ENCODE data around the gene ITGA2B.

The ITGA2B gene

GRCh38 chr17:44361292-44362260 is 27.9 kb downstream of the ITGA2B start:
- in situ Hi-C loops (cut with HindIII; ENCODE audit: low pct_unique_long_range_greater_than_20kb, low sequenced_read_pairs), result no loop called here
- TF ChIP-seq JUND (IDR thresholded peaks at IDR 0.05; ENCODE audit: low read depth), result no peak
- no peak for DNase-seq (ENCODE audit: low read depth in 1 of 2, low spot score in 1 of 2)

- in situ Hi-C loops (cut with HindIII; ENCODE audit: low pct_unique_long_range_greater_than_20kb, low sequenced_read_pairs), result no loop called here
- no peak for DNase-seq (ENCODE audit: low read depth in 1 of 2, low spot score in 1 of 2)
- no peak for TF ChIP-seq JUND (IDR thresholded peaks at IDR 0.05; ENCODE audit: low read depth)
Observed at GRCh38 chr17:44360826-44361225, 28.6 kb downstream of the ITGA2B start.

GRCh38 chr17:44360144-44360533 is 29.3 kb downstream of the ITGA2B start:
- in situ Hi-C loops (cut with HindIII; ENCODE audit: low pct_unique_long_range_greater_than_20kb, low sequenced_read_pairs), result no loop called here
- DNase-seq (ENCODE audit: low read depth in 1 of 2, low spot score in 1 of 2), result no peak
- no peak for TF ChIP-seq JUND (IDR thresholded peaks at IDR 0.05; ENCODE audit: low read depth)

GRCh38 chr17:44359458-44360143 is 29.8 kb downstream of the ITGA2B start:
- no peak for DNase-seq (ENCODE audit: low read depth in 1 of 2, low spot score in 1 of 2)
- in situ Hi-C loops (cut with HindIII; ENCODE audit: low pct_unique_long_range_greater_than_20kb, low sequenced_read_pairs), result no loop called here
- no peak for TF ChIP-seq JUND (IDR thresholded peaks at IDR 0.05; ENCODE audit: low read depth)

GRCh38 chr17:44359006-44359405 is 30.4 kb downstream of the ITGA2B start:
- no peak for DNase-seq (ENCODE audit: low read depth in 1 of 2, low spot score in 1 of 2)
- TF ChIP-seq JUND (IDR thresholded peaks at IDR 0.05; ENCODE audit: low read depth), result no peak
- in situ Hi-C loops (cut with HindIII; ENCODE audit: low pct_unique_long_range_greater_than_20kb, low sequenced_read_pairs), result no loop called here

- TF ChIP-seq JUND (IDR thresholded peaks at IDR 0.05; ENCODE audit: low read depth), result no peak
- DNase-seq (ENCODE audit: low read depth in 1 of 2, low spot score in 1 of 2), result no peak
- in situ Hi-C loops (cut with HindIII; ENCODE audit: low pct_unique_long_range_greater_than_20kb, low sequenced_read_pairs), result no loop called here
Observed at GRCh38 chr17:44358066-44358465, 31.4 kb downstream of the ITGA2B start.

GRCh38 chr17:44356241-44356640 is 33.2 kb downstream of the ITGA2B start:
- in situ Hi-C loops (cut with HindIII; ENCODE audit: low pct_unique_long_range_greater_than_20kb, low sequenced_read_pairs), result no loop called here
- DNase-seq (ENCODE audit: low read depth in 1 of 2, low spot score in 1 of 2), result peak in 1 of 2 experiments; percentile 58
- TF ChIP-seq JUND (IDR thresholded peaks at IDR 0.05; ENCODE audit: low read depth), result no peak

- in situ Hi-C loops (cut with HindIII; ENCODE audit: low pct_unique_long_range_greater_than_20kb, low sequenced_read_pairs), result no loop called here
- no peak for TF ChIP-seq JUND (IDR thresholded peaks at IDR 0.05; ENCODE audit: low read depth)
- DNase-seq (ENCODE audit: low read depth in 1 of 2, low spot score in 1 of 2), result no peak
Observed at GRCh38 chr17:44355642-44356099, 33.8 kb downstream of the ITGA2B start.

- in situ Hi-C loops (cut with HindIII; ENCODE audit: low pct_unique_long_range_greater_than_20kb, low sequenced_read_pairs), result no loop called here
- no peak for DNase-seq (ENCODE audit: low read depth in 1 of 2, low spot score in 1 of 2)
- no peak for TF ChIP-seq JUND (IDR thresholded peaks at IDR 0.05; ENCODE audit: low read depth)
Observed at GRCh38 chr17:44354582-44355561, 34.6 kb downstream of the ITGA2B start.

GRCh38 chr17:44353672-44354331 is 35.6 kb downstream of the ITGA2B start:
- DNase-seq (ENCODE audit: low read depth in 1 of 2, low spot score in 1 of 2), result peak in 1 of 2 experiments; percentile 38

GRCh38 chr17:44352828-44353671 is 36.4 kb downstream of the ITGA2B start:
- peak in 1 of 2 experiments; percentile 56 for DNase-seq (ENCODE audit: low read depth in 1 of 2, low spot score in 1 of 2)
- no peak for TF ChIP-seq JUND (IDR thresholded peaks at IDR 0.05; ENCODE audit: low read depth)
- in situ Hi-C loops (cut with HindIII; ENCODE audit: low pct_unique_long_range_greater_than_20kb, low sequenced_read_pairs), result no loop called here

More at GRCh38 chr17:44353672-44354331, 35.6 kb downstream of the ITGA2B start:
- in situ Hi-C loops (cut with HindIII; ENCODE audit: low pct_unique_long_range_greater_than_20kb, low sequenced_read_pairs), result no loop called here
- TF ChIP-seq JUND (IDR thresholded peaks at IDR 0.05; ENCODE audit: low read depth), result no peak
